Measurements from ENCODE around the gene GLYATL1B. TPM values are rescaled to one million over a fixed set of nuclear protein-coding genes. Genes with fewer than 3 reads are reported as not detected.

The GLYATL1B gene
- total and polyA plus RNA-seq, 10 of the 15 experiments (the other 5 are each of a cell fraction or from before 2014, with no cell fraction given): 0.10 to 1.7 (median 0.24) TPM; not detected in 4

DNA sequence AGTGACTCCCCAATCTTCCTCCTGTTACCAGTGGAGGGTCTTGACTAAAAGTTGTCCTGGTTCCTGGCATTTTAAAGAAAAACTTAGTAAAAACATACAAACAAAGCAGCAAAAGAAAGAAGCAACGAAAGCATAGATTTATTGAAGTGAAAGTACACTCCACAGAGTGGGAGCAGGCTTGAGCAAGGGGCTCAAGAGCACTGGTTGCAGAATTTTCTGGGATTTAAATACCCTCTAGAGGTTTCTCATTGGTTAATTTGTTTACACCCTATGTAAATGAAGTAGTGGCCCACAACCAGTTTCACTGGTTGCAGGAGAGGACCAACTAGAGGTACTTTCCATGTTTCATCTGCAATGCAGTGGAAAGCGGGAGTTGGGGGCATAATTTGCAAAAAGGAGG, 31.7 kb downstream of the GLYATL1B start (continued):
- TF ChIP-seq, protein P1, sequence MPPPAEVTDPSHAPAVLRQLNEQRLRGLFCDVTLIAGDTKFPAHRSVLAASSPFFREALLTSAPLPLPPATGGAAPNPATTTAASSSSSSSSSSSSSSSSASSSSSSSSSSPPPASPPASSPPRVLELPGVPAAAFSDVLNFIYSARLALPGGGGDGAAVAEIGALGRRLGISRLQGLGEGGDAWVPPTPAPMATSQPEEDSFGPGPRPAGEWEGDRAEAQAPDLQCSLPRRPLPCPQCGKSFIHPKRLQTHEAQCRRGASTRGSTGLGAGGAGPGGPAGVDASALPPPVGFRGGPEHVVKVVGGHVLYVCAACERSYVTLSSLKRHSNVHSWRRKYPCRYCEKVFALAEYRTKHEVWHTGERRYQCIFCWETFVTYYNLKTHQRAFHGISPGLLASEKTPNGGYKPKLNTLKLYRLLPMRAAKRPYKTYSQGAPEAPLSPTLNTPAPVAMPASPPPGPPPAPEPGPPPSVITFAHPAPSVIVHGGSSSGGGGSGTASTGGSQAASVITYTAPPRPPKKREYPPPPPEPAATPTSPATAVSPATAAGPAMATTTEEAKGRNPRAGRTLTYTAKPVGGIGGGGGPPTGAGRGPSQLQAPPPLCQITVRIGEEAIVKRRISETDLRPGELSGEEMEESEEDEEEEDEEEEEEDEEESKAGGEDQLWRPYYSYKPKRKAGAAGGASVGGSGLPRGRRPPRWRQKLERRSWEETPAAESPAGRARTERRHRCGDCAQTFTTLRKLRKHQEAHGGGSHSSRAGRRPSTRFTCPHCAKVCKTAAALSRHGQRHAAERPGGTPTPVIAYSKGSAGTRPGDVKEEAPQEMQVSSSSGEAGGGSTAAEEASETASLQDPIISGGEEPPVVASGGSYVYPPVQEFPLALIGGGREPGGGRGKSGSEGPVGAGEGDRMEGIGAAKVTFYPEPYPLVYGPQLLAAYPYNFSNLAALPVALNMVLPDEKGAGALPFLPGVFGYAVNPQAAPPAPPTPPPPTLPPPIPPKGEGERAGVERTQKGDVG (CRISPR knock-in tag; IDR thresholded peaks at IDR 0.05): no peak
- TF ChIP-seq, protein P2, sequence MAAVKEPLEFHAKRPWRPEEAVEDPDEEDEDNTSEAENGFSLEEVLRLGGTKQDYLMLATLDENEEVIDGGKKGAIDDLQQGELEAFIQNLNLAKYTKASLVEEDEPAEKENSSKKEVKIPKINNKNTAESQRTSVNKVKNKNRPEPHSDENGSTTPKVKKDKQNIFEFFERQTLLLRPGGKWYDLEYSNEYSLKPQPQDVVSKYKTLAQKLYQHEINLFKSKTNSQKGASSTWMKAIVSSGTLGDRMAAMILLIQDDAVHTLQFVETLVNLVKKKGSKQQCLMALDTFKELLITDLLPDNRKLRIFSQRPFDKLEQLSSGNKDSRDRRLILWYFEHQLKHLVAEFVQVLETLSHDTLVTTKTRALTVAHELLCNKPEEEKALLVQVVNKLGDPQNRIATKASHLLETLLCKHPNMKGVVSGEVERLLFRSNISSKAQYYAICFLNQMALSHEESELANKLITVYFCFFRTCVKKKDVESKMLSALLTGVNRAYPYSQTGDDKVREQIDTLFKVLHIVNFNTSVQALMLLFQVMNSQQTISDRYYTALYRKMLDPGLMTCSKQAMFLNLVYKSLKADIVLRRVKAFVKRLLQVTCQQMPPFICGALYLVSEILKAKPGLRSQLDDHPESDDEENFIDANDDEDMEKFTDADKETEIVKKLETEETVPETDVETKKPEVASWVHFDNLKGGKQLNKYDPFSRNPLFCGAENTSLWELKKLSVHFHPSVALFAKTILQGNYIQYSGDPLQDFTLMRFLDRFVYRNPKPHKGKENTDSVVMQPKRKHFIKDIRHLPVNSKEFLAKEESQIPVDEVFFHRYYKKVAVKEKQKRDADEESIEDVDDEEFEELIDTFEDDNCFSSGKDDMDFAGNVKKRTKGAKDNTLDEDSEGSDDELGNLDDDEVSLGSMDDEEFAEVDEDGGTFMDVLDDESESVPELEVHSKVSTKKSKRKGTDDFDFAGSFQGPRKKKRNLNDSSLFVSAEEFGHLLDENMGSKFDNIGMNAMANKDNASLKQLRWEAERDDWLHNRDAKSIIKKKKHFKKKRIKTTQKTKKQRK (IDR thresholded peaks at IDR 0.05; ENCODE audit: low read depth, low read length): no peak
- TF ChIP-seq, protein P3, sequence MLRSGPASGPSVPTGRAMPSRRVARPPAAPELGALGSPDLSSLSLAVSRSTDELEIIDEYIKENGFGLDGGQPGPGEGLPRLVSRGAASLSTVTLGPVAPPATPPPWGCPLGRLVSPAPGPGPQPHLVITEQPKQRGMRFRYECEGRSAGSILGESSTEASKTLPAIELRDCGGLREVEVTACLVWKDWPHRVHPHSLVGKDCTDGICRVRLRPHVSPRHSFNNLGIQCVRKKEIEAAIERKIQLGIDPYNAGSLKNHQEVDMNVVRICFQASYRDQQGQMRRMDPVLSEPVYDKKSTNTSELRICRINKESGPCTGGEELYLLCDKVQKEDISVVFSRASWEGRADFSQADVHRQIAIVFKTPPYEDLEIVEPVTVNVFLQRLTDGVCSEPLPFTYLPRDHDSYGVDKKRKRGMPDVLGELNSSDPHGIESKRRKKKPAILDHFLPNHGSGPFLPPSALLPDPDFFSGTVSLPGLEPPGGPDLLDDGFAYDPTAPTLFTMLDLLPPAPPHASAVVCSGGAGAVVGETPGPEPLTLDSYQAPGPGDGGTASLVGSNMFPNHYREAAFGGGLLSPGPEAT (IDR thresholded peaks at IDR 0.05; ENCODE audit: low read depth): no peak

Measured in GM12878 (cell line).